Heart left ventricle (tissue), 16 donors: ENCODE measurements around the gene ZFPM1. TPM values are rescaled to one million over a fixed set of nuclear protein-coding genes. Genes with fewer than 3 reads are reported as not detected.

Experiments
- ATAC-seq, 4 donors: fragments of 200-7000 bp; cut with Tn5 transposase; one replicate each; pipeline ENCODE4 v1.9.1; 2020 to 2022; ENCODE audit warnings: moderate library complexity in 4 of 4, mild to moderate bottlenecking in 3 of 4, moderate number of reproducible peaks in 1 of 4
- DNase-seq, 5 donors: peaks; one replicate each; pipeline ENCODE4 v3.0.0-alpha.2; 2020
- H3K27ac ChIP-seq, 12 donors: fragments of 200-600 bp; sonication (generic) in 4 of 12; one replicate each; pipeline versions ENCODE4 v1.5.0 to v1.8.0; 2016 to 2022; ENCODE audit warnings: mild to moderate bottlenecking in 2 of 12
- H3K27me3 ChIP-seq, 9 donors: fragments of 200-600 bp; sonication (generic) in 2 of 9; one replicate each; pipeline versions ENCODE4 v1.5.1 to v1.8.0; 2016 to 2022; ENCODE audit warnings: mild to moderate bottlenecking in 3 of 9
- H3K36me3 ChIP-seq, 9 donors: fragments of 200-600 bp; sonication (generic) in 2 of 9; one replicate each; pipeline versions ENCODE4 v1.5.0 to v1.8.0; 2018 to 2022; ENCODE audit warnings: mild to moderate bottlenecking in 2 of 9
- H3K4me1 ChIP-seq, 12 donors: fragments of 200-600 bp; sonication (generic) in 4 of 12; one replicate each; pipeline versions ENCODE4 v1.5.0 to v1.8.0; 2016 to 2022; ENCODE audit warnings: mild to moderate bottlenecking in 3 of 12
- H3K4me3 ChIP-seq, 12 donors: fragments of 200-600 bp; sonication (generic) in 4 of 12; one replicate each; pipeline versions ENCODE4 v1.5.0 to v1.8.0; 2017 to 2022; ENCODE audit warnings: mild to moderate bottlenecking in 9 of 12, moderate library complexity in 4 of 12
- H3K9me3 ChIP-seq, 12 donors: fragments of 200-600 bp; sonication (generic) in 4 of 12; one replicate each; pipeline versions ENCODE4 v1.5.0 to v1.8.0; 2016 to 2022; ENCODE audit warnings: mild to moderate bottlenecking in 1 of 12
- POLR2A ChIP-seq, 2 donors: fragments of 450-650 bp; IDR thresholded peaks; one replicate each; pipeline ENCODE4 v1.6.1; 2017; ENCODE audit warnings: antibody characterized with exemption in 2 of 2, mild to moderate bottlenecking in 2 of 2, moderate library complexity in 2 of 2
- WGBS, 4 donors: extraction: QIAGEN DNeasy Blood & Tissue Kit in 2 of 4; methylation state at CpG; one replicate each; pipeline versions ENCODE4 v1.1.5 to v1.1.7; 2013 to 2018; 5-methylcytosine and 5-hydroxymethylcytosine counted together
- intact Hi-C, 10 donors: fragments of 100-400 bp; cut with DNase I; formaldehyde crosslinking; loops; one replicate each; pipeline versions ENCODE4 v1.11.1 to v1.14.2; 2022
- long read RNA-seq, 3 donors: library from polyadenylated mRNA; unstranded; transcript quantifications; one replicate each; pipeline ENCODE4 v2.0.0, GENCODE V29; 2020 to 2021
- polyA plus RNA-seq, 2 donors: library from polyadenylated mRNA; stranded (reverse); fragments of 200-250 nt; gene quantifications; one replicate each; pipeline ENCODE4 v1.2.3, GENCODE V29; 2013
- total RNA-seq, 9 donors: library from RNA; depleted of rRNA in 2 of 9; stranded (reverse); fragments of >200 nt in 2 of 9; fragmentation: NEBNext Ultra II Directional in 3 of 9; extraction: Animal tissue kit (Norgen Biotek cat#: 25700) in 3 of 9; gene quantifications; one replicate each; pipeline versions ENCODE4 v1.1.0 to v1.2.4, GENCODE V29; 2016 to 2023
- TF ChIP-seq, protein P1 (sequence below), 12 donors: fragments of 200-600 bp; sonication (generic) in 4 of 12; IDR thresholded peaks; one replicate each; pipeline versions ENCODE4 v1.5.0 to v1.8.0; 2018 to 2022; ENCODE audit warnings: antibody characterized with exemption in 12 of 12, mild to moderate bottlenecking in 5 of 12
- donor health status: ischemic (EF 13 %, LVEDD 7.1; RV severe dilation, severe dysfunction).
- donor health status: healthy with polysubstance abuse.
- donor health status: DM: no; HTN: yes; CAD: no.
- donor health status: DM: no; HTN: no; CAD: no.
- donor health status: ischemic (EF 25% LVEDD 6.9; RV normal size, moderate dysfunction).
- donor health status: ischemic (EF 25% LVEDD 5.7; RV mildly dilated, moderate dysfunction).
- donor health status: healthy.
- donor health status: DM: yes; HTN: yes; CAD: no.
- donor health status: ischemic (EF 35%, LVEDD 5.7; RV mildly dilated, moderate dysfunction).
- donor health status: nonischemic (EF 11% LVEDD 7.7; RV severe dilation, severe dysfunction).
- donor health status: DM: yes; HTN: yes; CAD: no.
- donor health status: PGD.
- donor health status: ischemic (EF 29% LVEDD 5.4; RV normal size, mild dysfunction).
- donor health status: nonischemic (EF 23%, LVEDD 6.1; RV moderate dilation, normal function).

ZFPM1 gene
- total RNA-seq (1 to 10 TPM; 1.3 to 6.1 (median 4.1) TPM), polyA plus RNA-seq (1 to 10 TPM; 1.6 to 6.3 TPM)
- long read RNA-seq, donor 1, partial matches to known transcripts = 0 of 13 reads
- long read RNA-seq, donor 1, other reads (novel, unspliced or antisense) = 13 of 13 reads
- long read RNA-seq, donor 2, partial matches to known transcripts = 0 of 1 reads
- long read RNA-seq, donor 2, other reads (novel, unspliced or antisense) = 1 of 1 reads
- long read RNA-seq, donor 3, partial matches to known transcripts = 0 of 10 reads
- long read RNA-seq, donor 3, other reads (novel, unspliced or antisense) = 10 of 10 reads

DNA sequence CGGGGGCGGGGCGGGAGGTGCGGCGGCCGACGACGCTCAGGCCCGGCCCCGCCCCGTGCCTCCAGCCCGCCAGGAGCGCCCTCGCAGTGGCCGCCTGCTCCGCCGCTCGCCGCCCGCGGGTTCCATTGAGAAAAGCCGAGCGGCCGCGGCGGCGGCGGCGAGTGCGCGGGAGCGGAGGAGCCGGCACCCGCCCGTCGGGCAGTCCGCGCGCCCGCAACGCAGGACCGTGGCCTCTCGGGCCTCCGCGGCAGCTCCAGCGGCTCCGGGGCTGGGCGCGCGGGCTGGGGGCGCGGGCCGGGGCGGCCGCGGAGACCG, at the start of gene ZFPM1:
ZFPM1 (plus strand) TSS at position 64 of the 315 bp plus-strand sequence. CDS start 359 bp downstream, outside the sequence.
- Histone ChIP-seq H3K27ac (peak within 1 kb of the TSS in 11 of 12 donors; percentile 26 to 79 (median 69)), H3K27me3 (peaks cover 0 to 22% (median 0%) of the 10 kb centered on the region in 9 donors), H3K36me3 (no peaks in the 10 kb centered on the region), H3K9me3 (no peaks in the 10 kb centered on the region), H3K4me1 (peaks cover 7 to 45% (median 27%) of the 10 kb centered on the region in 12 donors), H3K4me3 (peak within 1 kb of the TSS; percentile 53 to 85 (median 67))
- TF ChIP-seq POLR2A (IDR thresholded peaks at IDR 0.05) = peak in 1 of 2 donors; percentile 37
- TF ChIP-seq, protein P1, sequence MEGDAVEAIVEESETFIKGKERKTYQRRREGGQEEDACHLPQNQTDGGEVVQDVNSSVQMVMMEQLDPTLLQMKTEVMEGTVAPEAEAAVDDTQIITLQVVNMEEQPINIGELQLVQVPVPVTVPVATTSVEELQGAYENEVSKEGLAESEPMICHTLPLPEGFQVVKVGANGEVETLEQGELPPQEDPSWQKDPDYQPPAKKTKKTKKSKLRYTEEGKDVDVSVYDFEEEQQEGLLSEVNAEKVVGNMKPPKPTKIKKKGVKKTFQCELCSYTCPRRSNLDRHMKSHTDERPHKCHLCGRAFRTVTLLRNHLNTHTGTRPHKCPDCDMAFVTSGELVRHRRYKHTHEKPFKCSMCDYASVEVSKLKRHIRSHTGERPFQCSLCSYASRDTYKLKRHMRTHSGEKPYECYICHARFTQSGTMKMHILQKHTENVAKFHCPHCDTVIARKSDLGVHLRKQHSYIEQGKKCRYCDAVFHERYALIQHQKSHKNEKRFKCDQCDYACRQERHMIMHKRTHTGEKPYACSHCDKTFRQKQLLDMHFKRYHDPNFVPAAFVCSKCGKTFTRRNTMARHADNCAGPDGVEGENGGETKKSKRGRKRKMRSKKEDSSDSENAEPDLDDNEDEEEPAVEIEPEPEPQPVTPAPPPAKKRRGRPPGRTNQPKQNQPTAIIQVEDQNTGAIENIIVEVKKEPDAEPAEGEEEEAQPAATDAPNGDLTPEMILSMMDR (IDR thresholded peaks at IDR 0.05) = peak in 1 of 12 donors; percentile 3
- 0 to 1% (median 1%) methylated on average over 21 to 57 of the region's 57 CpGs; no CpG with 5 or more reads in 1 of the 4 donors for WGBS, 4 donors
- intact Hi-C loops = loop anchor here in 2 of 10 donors (5.0 to 10.0 kb wide), 2 partner anchors 252 to 764 kb away; partner anchors contain the start of genes CTU2 (in 1 of the 2), RNF166 (in 1 of the 2) and ZNF778 (in 1 of the 2)
- DNase-seq = no peak
- no peak for ATAC-seq

DNA sequence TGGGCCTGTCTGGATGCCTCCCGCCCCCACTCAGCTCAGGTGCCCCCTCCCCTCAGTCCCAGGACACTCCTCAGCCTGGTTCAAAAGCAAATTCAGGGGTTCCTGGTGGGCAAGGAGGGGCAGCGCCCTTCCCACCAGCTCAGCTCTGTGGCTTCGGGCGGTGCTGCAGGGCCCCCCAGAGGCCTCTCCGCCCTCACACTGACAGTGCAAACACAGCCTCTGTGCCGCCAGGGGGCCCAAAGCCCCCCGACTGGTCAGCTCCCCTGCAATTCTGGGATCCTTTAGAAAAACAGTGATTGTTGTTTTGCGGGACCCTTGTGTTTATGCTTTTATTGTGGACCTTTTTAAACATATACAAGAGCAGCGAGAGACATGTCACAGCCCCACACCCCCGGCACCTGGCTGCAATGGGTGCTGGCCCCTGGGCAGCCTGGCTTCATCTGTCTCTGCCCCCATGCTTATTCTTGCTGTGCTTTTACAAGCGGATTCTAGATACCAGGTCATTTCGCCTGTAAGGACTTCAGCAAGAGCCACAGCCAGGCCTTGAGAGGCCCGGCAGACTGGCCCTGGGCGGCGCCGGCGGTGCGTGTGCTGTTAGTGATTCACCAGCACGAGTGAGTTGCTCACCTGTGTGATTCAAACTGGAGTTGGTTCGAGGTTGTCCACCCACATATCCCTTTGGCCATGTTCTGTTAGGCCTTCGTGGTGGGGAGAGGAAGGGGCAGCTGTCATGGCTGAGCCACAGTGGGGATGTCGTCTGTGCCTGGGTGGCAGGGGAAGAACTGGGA, 49.1 kb upstream of the ZFPM1 start:
- no peak overlapping the region for H3K27ac ChIP-seq
- intact Hi-C loops = no loop called here
- H3K27me3 ChIP-seq = peaks cover 0 to 6% (median 0%) of the 10 kb centered on the region in 9 donors
- no peaks in the 10 kb centered on the region for H3K36me3 ChIP-seq
- DNase-seq = no peak
- TF ChIP-seq, protein P1 (IDR thresholded peaks at IDR 0.05) = no peak
- TF ChIP-seq POLR2A (IDR thresholded peaks at IDR 0.05) = no peak
- no peak overlapping the region for H3K4me3 ChIP-seq
- WGBS, 4 donors = 81 to 85% (median 81%) methylated on average over 19 to 22 of the region's 22 CpGs
- peaks cover 0 to 12% (median 0%) of the 10 kb centered on the region in 12 donors for H3K4me1 ChIP-seq
- no peak for ATAC-seq
- H3K9me3 ChIP-seq = no peaks in the 10 kb centered on the region

DNA sequence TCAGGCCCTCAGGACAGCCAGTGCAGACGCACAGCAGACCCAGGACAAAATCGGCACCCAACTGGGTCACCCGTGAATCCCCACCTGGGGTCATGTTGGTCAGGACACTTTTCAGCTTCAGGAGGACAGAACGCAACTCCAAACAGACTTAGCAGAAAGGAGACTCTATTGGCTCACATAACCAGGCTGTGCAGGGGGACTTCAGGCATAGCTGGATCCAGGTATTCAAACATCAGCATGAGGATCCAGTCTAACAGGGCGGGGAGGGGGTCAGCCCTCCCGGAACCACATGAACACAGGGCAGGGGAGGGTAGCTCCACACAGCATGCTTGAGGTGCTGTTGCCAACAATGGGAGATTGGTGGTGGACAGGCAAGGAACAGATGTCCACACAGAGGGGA, 48.3 kb upstream of the ZFPM1 start:
- no peak overlapping the region for H3K27ac ChIP-seq
- no peak for ATAC-seq
- H3K36me3 ChIP-seq = no peaks in the 10 kb centered on the region
- TF ChIP-seq, protein P1 (IDR thresholded peaks at IDR 0.05) = no peak
- no peak for TF ChIP-seq POLR2A (IDR thresholded peaks at IDR 0.05)
- no peak for DNase-seq
- WGBS, 4 donors = 77 to 91% (median 85%) methylated on average over 6 of the region's 6 CpGs
- intact Hi-C loops = no loop called here
- H3K9me3 ChIP-seq = no peaks in the 10 kb centered on the region
- H3K27me3 ChIP-seq = peaks cover 0 to 6% (median 0%) of the 10 kb centered on the region in 9 donors
- H3K4me3 ChIP-seq = no peak overlapping the region
- peaks cover 0 to 12% (median 0%) of the 10 kb centered on the region in 12 donors for H3K4me1 ChIP-seq
